RWPE2 (cell line): ENCODE results near the gene PTPMT1.
A peak's percentile ranks its signal among the peaks of the same experiment; 100 is the strongest.

Experiments used
- ATAC-seq: fragments of 200-7000 bp; cut with Tn5 transposase; 3 replicates; pipeline ENCODE4 v1.9.1; 2021; ENCODE audit warnings: low read depth
- DNase-seq: peaks from one replicate; pipeline ENCODE4 v3.0.0-alpha.2; 2020; ENCODE audit warnings: low spot score
- H3K27ac ChIP-seq: fragments of 450-650 bp; 2 replicates; pipeline ENCODE4 v1.5.1; 2017; ENCODE audit warnings: mild to moderate bottlenecking; ENCODE audit not compliant: poor library complexity, severe bottlenecking
- H3K27me3 ChIP-seq: fragments of 250-450 bp; sonication (Bioruptor Pico); 2 replicates; pipeline ENCODE4 v1.5.1; 2021; ENCODE audit warnings: mild to moderate bottlenecking, moderate library complexity; ENCODE audit not compliant: insufficient read depth, poor library complexity, severe bottlenecking
- H3K36me3 ChIP-seq: fragments of 250-450 bp; sonication (Bioruptor Pico); 2 replicates; pipeline ENCODE4 v1.5.1; 2020; ENCODE audit warnings: low read depth, mild to moderate bottlenecking, moderate library complexity
- H3K4me1 ChIP-seq: fragments of 250-450 bp; sonication (Bioruptor Pico); 2 replicates; pipeline ENCODE4 v1.5.1; 2021; ENCODE audit warnings: mild to moderate bottlenecking, moderate library complexity; ENCODE audit not compliant: insufficient read depth, poor library complexity, severe bottlenecking
- H3K4me3 ChIP-seq: fragments of 250-450 bp; sonication (Bioruptor Pico); 2 replicates; pipeline ENCODE4 v1.5.1; 2021; ENCODE audit warnings: mild to moderate bottlenecking, moderate library complexity; ENCODE audit not compliant: severe bottlenecking
- H3K9me3 ChIP-seq: fragments of 250-450 bp; sonication (Bioruptor Pico); 2 replicates; pipeline ENCODE4 v1.5.1; 2021; ENCODE audit warnings: mild to moderate bottlenecking, moderate library complexity; ENCODE audit not compliant: severe bottlenecking
- TF ChIP-seq, protein P1 (sequence below): fragments of 450-650 bp; IDR thresholded peaks from one replicate; pipeline ENCODE4 v1.5.1; 2017; ENCODE audit warnings: mild to moderate bottlenecking, moderate library complexity; ENCODE audit not compliant: poor library complexity, severe bottlenecking

PTPMT1 gene

DNA sequence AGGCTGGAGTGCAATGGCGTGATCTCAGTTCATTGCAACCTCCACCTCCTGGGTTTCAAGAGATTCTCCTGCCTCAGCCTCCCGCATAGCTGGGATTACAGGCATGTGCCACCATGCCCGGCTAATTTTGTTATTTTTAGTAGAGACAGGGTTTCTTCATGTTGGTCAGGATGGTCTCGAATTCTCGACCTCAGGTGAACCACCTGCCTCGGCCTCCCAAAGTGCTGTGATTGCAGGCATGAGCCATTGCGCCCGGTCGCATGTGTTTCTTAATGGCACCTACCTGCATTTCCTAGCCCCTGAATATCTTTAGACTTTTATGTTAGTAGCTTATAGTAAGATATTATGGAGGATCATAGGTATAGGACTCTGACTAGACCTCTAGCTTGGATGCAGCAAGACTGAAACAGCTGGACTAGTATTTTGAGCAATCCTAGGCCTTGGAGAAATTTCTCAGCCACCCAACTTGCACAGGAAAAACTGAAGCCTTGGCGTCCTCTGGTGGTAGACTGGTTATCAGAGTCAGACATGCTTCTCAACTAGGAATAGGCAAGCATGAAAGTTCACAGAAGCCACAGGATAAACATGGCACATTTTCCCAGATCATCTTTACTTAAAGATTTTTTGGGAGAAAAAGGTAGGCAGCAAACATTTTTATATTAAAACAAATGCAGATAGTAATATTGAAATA lies 51.5 kb downstream of the PTPMT1 start:
- Histone ChIP-seq H3K27ac (no peak overlapping the region), H3K4me1 (no peaks in the 10 kb centered on the region), H3K9me3 (no peaks in the 10 kb centered on the region), H3K4me3 (no peak overlapping the region), H3K36me3 (peaks cover 45% of the 10 kb centered on the region), H3K27me3 (no peaks in the 10 kb centered on the region)
- ATAC-seq (peak; percentile 67; the same call in 1 of the 3 replicates), DNase-seq (no peak)
- TF ChIP-seq, protein P1, sequence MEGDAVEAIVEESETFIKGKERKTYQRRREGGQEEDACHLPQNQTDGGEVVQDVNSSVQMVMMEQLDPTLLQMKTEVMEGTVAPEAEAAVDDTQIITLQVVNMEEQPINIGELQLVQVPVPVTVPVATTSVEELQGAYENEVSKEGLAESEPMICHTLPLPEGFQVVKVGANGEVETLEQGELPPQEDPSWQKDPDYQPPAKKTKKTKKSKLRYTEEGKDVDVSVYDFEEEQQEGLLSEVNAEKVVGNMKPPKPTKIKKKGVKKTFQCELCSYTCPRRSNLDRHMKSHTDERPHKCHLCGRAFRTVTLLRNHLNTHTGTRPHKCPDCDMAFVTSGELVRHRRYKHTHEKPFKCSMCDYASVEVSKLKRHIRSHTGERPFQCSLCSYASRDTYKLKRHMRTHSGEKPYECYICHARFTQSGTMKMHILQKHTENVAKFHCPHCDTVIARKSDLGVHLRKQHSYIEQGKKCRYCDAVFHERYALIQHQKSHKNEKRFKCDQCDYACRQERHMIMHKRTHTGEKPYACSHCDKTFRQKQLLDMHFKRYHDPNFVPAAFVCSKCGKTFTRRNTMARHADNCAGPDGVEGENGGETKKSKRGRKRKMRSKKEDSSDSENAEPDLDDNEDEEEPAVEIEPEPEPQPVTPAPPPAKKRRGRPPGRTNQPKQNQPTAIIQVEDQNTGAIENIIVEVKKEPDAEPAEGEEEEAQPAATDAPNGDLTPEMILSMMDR, result peak; percentile 70

- Histone ChIP-seq H3K4me3 (no peak overlapping the region), H3K9me3 (no peaks in the 10 kb centered on the region), H3K27me3 (no peaks in the 10 kb centered on the region), H3K27ac (no peak overlapping the region), H3K4me1 (no peaks in the 10 kb centered on the region), H3K36me3 (peaks cover 50% of the 10 kb centered on the region)
- no peak for ATAC-seq
- TF ChIP-seq, protein P1, result peak; percentile 34
- DNase-seq, result no peak
Measured at GRCh38 chr11:47617417-47617809, 52.0 kb downstream of the PTPMT1 start.

DNA sequence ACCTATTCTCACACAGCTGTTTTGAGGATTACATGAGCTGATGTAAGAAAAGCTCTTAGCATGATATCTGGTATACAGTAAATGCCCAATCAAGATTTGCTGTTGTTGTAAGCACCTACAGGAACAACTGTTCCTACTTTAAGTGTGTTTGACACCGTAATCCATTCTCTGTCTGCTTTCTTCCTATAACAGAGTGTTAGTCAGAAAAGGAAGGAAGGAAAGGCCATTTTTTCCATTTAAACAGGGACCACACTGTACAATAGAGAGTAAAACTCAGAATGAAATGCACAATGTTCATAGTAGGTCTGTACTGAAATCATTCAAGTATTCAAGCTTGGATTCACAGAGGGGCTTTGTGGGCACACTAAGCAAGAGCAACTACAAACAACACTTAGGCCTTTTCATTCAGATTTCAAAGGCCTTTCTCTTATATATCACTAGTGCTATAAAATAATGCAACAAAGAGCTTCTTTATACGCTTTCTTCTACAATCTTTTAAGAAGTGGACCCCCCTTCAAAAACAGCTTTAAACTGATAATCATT lies 55.5 kb downstream of the PTPMT1 start:
- TF ChIP-seq, protein P1, result no peak

More for the DNA sequence above, 55.5 kb downstream of the PTPMT1 start:
- H3K9me3 ChIP-seq, result no peaks in the 10 kb centered on the region
- H3K27me3 ChIP-seq, result no peaks in the 10 kb centered on the region
- H3K4me3 ChIP-seq, result no peak overlapping the region
- peaks cover 81% of the 10 kb centered on the region for H3K36me3 ChIP-seq
- no peak for ATAC-seq
- no peak overlapping the region for H3K27ac ChIP-seq
- H3K4me1 ChIP-seq, result no peaks in the 10 kb centered on the region
- DNase-seq, result no peak
